HG03520 (cell line): ENCODE results near the gene ETF1.

Experiments
- ATAC-seq: cut with Tn5 transposase; IDR thresholded peaks from one replicate; pipeline ENCODE4 v1.9.1; 2021; ENCODE audit warnings: mild to moderate bottlenecking, moderate library complexity; ENCODE audit not compliant: unreplicated experiment

ETF1 gene

GRCh38 chr5:138563340-138564118 lies 20.5 kb upstream of the ETF1 start:
- no peak for ATAC-seq

DNA sequence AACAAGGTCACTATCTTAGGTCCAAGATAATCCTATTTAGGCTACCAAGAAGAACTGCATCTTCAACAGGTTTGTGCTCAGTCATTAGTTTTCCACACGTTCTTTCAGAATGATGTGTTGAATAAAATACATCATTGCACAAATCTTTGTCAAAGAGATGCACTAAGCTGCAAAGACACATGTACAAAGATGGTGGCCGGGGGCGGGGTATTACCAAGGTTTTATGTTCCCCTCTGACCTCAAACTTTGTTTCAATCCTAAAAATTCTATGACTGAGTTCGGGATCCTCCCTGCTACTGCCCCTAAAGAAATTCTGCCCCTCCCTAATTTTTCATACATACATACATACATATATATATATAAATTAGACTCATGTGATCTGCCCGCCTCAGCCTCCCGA lies 17.9 kb upstream of the ETF1 start:
- ATAC-seq: no peak

GRCh38 chr5:138559937-138560336 lies 16.9 kb upstream of the ETF1 start:
- ATAC-seq: no peak

GRCh38 chr5:138557677-138558076 lies 14.6 kb upstream of the ETF1 start:
- no peak for ATAC-seq

- ATAC-seq: no peak
These were observed 11.1 kb upstream of the ETF1 start for GRCh38 chr5:138554143-138554542.

DNA sequence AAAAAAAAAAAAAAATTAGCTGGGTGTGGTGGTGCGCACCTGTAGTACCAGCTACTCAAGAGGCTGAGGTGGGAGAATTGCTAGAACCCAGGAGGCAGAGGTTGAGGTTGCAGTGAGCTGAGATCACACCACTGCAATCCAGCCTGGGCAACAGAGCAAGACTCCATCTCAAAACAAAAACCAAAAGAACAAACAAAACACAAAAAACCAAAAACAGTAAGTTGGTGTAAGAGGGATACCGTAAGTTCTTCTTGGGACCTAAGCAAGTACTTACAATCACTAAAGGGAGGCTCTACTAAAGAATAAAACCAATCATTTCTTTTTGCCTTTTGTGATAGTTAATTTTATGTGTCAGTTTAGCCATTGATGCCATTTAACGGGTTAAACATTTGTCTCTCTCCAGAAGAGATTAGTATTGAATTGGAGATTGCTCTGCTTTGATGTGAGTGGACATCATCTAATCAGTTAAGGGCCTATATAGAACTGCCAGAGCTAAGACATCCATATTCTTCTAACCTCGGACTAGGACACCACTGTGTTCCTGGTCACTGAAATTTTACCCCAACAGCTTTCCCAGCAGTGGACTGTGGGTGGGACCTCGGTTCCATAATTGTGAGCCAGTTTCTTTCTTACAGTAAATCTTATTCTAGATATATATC lies 10.5 kb upstream of the ETF1 start:
- no peak for ATAC-seq

DNA sequence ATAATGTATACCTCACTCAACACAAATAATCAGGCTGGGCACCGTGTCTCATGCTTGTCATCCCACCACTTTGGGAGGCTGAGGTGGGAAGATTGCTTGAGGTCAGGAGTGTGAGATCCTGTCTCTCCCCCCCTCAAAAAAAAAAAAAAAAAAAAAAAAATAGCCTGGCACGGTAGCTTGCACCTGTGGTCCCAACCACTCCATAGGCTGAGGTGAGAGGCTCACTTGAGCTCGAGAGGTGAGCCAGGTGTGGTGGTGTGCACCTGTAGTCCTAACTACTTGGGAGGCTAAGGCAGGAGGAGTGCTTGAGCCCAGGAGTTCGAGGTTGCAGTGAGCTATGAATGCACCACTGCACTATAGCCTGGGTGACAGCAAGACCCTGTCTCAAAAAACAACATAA lies 9.6 kb upstream of the ETF1 start:
- ATAC-seq: no peak

DNA sequence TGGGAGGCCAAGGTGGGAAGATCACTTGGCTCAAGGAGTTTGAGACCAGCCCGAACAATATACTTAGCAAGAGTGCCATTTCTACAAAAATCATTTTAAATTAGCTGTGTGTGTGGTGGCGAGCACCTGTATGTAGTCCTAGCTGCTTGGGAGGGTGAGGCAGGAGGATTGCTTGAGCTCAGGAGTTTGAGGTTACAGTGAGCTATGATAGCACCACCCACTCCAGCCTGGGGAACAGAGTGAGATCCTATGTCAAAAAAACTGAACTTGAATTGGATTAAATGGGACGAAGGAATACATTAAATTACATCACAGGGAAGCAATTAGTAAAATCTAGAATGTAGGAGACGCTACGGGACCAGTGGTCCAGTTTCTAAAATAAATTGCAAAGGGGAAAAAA lies 6.4 kb upstream of the ETF1 start:
- ATAC-seq: no peak

DNA sequence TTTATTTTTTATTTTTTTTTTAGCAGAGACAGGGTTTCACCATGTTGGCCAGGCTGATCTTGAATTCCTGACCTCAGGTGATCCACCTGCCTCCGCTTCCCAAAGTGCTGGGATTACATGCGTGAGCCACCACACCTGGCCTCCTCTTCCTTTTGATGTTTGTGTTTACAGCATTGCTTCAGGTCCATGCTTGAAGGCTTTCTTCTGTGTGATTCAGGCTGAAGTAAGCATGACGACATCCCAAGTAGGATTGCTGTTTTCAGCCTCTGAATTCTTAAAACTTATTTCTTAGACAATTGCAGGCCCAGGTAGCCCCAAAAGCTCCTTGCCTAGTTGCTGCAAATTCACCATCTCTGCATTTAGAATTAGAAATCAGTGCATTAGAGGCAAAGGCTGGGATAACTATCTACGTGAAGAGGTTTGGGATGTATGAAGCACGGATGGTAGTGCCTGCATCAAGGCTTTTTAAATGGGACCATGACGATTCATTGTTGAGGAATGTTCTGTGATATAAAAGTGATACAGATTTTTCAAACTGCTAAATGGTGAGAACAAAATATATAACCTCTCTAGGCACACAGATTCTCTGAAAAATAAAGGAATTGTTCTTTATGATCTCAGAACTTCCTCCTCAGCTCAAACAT lies 3.0 kb upstream of the ETF1 start:
- ATAC-seq: no peak

DNA sequence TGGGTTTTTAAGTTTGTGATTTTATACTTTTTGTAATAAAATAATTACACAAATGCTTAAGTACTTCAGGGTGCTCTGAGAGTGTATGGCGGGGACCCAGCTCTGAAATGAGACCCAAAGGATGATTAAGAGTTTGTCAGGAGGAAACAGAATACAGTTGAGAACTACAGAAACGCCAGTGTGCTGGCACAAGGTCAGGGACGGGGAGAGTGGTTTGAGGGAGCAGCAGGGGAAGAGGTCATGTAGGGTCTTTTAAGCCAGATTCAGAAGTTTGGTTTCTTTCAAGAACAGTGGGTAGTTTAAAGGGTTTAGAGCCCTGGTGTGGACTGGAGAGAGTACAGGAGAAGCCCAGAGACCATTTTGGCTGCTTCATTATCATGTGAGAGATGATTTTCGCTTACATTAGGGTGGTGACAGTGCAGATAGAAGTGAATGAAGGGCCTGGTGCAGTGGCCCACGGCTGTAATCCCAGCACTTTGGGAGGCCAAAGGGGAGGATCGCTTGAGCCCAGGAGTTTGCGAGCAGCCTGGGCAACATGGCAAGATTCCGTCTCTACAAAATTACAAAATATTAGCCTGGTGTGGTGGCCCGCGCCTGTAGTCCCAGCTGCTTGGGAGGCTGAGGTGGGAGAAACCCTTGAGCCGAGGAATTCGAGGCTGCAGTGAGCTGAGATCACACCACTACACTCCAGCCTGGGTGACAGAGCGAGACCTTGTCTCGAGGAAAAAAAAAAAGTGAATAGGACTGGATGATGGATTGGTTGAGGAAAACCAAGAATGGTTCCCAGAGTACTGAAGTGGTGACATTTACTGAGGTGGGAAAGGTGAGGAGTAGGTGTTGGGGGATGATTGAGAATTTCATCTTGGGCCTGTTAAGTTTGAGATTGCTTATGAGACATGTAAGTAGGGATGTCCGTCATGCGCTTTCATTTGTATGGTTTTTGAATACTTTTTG lies 1.4 kb upstream of the ETF1 start:
- ATAC-seq: no peak

DNA sequence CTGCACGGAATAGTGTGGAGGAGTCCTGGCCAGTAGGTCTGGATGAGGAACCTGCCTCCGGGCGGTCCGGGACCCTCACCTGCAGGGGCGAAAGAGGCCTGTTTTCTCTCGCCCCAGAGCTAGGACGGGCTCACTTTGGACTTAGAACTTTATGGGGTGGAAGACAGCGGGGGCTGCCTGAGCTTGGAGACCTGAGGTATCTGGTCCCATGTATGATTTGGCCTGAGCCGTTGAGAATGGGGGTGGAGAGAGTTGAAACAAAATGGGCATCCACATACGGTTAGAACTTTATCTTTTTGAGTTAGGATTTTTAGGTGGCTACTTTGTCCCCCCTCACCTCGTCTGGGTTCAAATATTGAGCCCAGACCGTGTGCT lies 681 bp upstream of the ETF1 start:
- ATAC-seq: peak; percentile 32

- no peak for ATAC-seq
These were observed 668 bp downstream of the ETF1 start for GRCh38 chr5:138542180-138542955.

- ATAC-seq: no peak
These were observed 1.4 kb downstream of the ETF1 start for GRCh38 chr5:138541511-138542179.

- ATAC-seq: no peak
These were observed 3.2 kb downstream of the ETF1 start for GRCh38 chr5:138539791-138540190.

DNA sequence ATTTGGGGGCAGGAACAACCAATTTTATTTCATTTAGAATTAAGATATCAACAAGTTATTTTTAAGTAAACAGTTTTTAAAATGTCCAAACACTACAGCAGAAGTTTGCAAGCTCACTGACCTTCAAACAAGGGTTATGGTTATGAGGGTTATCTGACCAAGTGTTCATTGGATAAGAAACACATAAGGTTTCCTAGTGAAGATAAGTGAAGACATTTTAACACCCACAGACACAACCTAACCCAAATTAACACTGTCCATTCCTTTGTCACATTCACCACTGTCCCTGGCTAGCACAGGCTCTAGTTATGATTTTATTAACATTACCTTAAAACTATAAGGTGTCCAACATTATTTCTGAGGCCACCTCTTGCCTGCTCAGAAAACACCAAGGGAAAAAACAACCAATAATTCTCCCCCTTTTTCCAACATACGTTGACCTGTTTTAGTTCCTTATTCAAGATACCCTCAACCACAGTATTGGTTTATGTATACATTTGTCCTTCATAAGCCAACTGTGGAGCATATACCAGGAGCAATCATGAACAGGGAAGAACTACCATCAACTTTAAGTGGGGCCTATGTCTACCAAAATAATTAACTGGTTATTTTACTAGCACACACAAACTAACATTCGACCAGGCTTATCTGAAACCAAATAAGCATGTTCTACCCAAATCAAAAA lies 4.0 kb downstream of the ETF1 start:
- ATAC-seq: no peak

GRCh38 chr5:138536665-138537315 lies 6.2 kb downstream of the ETF1 start:
- ATAC-seq: no peak

- ATAC-seq: no peak
These were observed 6.8 kb downstream of the ETF1 start for GRCh38 chr5:138536215-138536614.
